ENCODE measurements around the gene NPR3. TPM values are rescaled to one million over a fixed set of nuclear protein-coding genes. Genes with fewer than 3 reads are reported as not detected.

Gene NPR3
- total and polyA plus RNA-seq, 2 donors (not counting 3 experiments of a cell fraction or from before 2014, with no cell fraction given): 0.01 to 0.53 TPM

DNA sequence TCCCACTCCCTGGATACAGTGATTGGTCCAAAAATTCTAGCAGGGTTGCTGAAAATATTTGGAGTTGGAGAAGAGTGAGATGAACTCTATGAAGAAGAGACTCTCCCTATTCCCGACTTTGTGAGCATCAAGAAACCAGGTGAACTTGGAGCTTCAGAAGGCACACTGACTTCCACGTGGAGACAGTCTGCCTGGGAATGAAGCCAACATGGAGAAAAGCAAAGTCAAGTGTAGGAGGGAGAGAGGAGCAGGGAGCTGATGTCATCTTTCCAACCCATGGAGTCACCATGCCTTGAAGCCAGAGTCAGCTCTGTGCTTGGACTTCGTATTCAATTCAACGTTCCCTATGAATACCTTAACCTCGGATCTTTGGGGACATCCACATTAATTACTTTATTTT lies 125.1 kb downstream of the NPR3 start:
- no peak overlapping the region for H3K9ac ChIP-seq (replicated peaks; ENCODE audit: extremely low read depth, insufficient read depth, low read length)
- H3K79me2 ChIP-seq (ENCODE audit: control insufficient read depth, insufficient read depth, low read length): no peaks in the 10 kb centered on the region
- no peak overlapping the region for H3K4me2 ChIP-seq (ENCODE audit: insufficient read depth, low read length)
- CTCF ChIA-PET: no interaction called here
- FAIRE-seq: no peak
- no peak for DNase-seq (ENCODE audit: low read depth, low spot score)
- dilution Hi-C loops (cut with MboI; ENCODE audit: extremely low pct_ligation_motif_present, low sequenced_read_pairs): no loop called here
- POLR2A ChIA-PET: no interaction called here
- no peaks in the 10 kb centered on the region for H3K9me1 ChIP-seq (replicated peaks; ENCODE audit: control insufficient read depth, extremely low read depth, insufficient read depth, low read length)
- no peak overlapping the region for H3K27ac ChIP-seq (ENCODE audit: insufficient read depth, low read depth, low read length)
- intact Hi-C loops (cut with micrococcal nuclease): no loop called here
- H3K4me3 ChIP-seq (replicated peaks in 1 of 3; ENCODE audit: insufficient read depth in 1 of 3, low read depth in 1 of 3, low read length in 3 of 3): no peak overlapping the region
- no peak overlapping the region for H2AFZ ChIP-seq (ENCODE audit: low read depth, low read length)
- H3K27me3 ChIP-seq (ENCODE audit: control insufficient read depth in 2 of 2, insufficient read depth in 2 of 2, low read length in 2 of 2): no peaks in the 10 kb centered on the region
- H4K20me1 ChIP-seq (replicated peaks; ENCODE audit: control insufficient read depth, extremely low read depth, insufficient read depth, low read length): no peaks in the 10 kb centered on the region
- H3K9me3 ChIP-seq (replicated peaks; ENCODE audit: control insufficient read depth, insufficient read depth, low read length): no peaks in the 10 kb centered on the region
- H3K4me1 ChIP-seq (ENCODE audit: control insufficient read depth, extremely low read depth, insufficient read depth, low read length): no peaks in the 10 kb centered on the region
- no TSS peak for BruUV-seq (replicated peaks)
- no peaks in the 10 kb centered on the region for H3K36me3 ChIP-seq (ENCODE audit: control insufficient read depth in 2 of 2, extremely low read depth in 1 of 2, insufficient read depth in 2 of 2, low read length in 2 of 2)
- no peak for TF ChIP-seq MAX (IDR thresholded peaks at IDR 0.05; ENCODE audit: insufficient read depth, insufficient read length)
- TF ChIP-seq POLR2AphosphoS5 (IDR thresholded peaks at IDR 0.05; ENCODE audit: insufficient read depth, low read depth, low read length): no peak
- no peak for TF ChIP-seq JUN (IDR thresholded peaks at IDR 0.05; ENCODE audit: borderline replicate concordance, insufficient read depth, insufficient read length, low read depth)
- TF ChIP-seq EZH2 (IDR thresholded peaks at IDR 0.05; ENCODE audit: borderline replicate concordance, low read depth, low read length, severe bottlenecking): no peak
- TF ChIP-seq FOS (IDR thresholded peaks at IDR 0.05; ENCODE audit: borderline replicate concordance, insufficient read depth, low read length): no peak
- TF ChIP-seq GATA2 (IDR thresholded peaks at IDR 0.05; ENCODE audit: insufficient read depth, insufficient read length, low read depth, low read length): no peak
- no peak for TF ChIP-seq POLR2A (IDR thresholded peaks at IDR 0.05; ENCODE audit: low read depth, low read length)
- TF ChIP-seq, protein P1, sequence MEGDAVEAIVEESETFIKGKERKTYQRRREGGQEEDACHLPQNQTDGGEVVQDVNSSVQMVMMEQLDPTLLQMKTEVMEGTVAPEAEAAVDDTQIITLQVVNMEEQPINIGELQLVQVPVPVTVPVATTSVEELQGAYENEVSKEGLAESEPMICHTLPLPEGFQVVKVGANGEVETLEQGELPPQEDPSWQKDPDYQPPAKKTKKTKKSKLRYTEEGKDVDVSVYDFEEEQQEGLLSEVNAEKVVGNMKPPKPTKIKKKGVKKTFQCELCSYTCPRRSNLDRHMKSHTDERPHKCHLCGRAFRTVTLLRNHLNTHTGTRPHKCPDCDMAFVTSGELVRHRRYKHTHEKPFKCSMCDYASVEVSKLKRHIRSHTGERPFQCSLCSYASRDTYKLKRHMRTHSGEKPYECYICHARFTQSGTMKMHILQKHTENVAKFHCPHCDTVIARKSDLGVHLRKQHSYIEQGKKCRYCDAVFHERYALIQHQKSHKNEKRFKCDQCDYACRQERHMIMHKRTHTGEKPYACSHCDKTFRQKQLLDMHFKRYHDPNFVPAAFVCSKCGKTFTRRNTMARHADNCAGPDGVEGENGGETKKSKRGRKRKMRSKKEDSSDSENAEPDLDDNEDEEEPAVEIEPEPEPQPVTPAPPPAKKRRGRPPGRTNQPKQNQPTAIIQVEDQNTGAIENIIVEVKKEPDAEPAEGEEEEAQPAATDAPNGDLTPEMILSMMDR (IDR thresholded peaks at IDR 0.05; ENCODE audit: extremely low read depth in 1 of 2, insufficient read depth in 1 of 2, low read depth in 1 of 2, low read length in 2 of 2): no peak
- TF ChIP-seq MYC (IDR thresholded peaks at IDR 0.05; ENCODE audit: low read depth, low read length): no peak

Measured in endothelial cell of umbilical vein (primary cell).